Aorta (tissue), 5 donors: ENCODE data around the gene NTNG2. TPM values are rescaled to one million over a fixed set of nuclear protein-coding genes. Genes with fewer than 3 reads are reported as not detected.
"Not testable (repeated sequence)": the region's sequence is repeated elsewhere in the genome, so short reads cannot be mapped to it uniquely, and the experiment has no call there.

Experiments used
- ATAC-seq: fragments of 200-7000 bp; cut with Tn5 transposase; one replicate; pipeline ENCODE4 v1.9.1; 2022; ENCODE audit warnings: moderate library complexity; ENCODE audit not compliant: low FRiP score
- DNase-seq, 2 donors: peaks; one replicate each; pipeline ENCODE4 v3.0.0-alpha.2; 2020
- H3K27ac ChIP-seq, 2 donors: one replicate each; pipeline ENCODE4 v1.5.1; 2013; ENCODE audit warnings: low read length in 2 of 2, mild to moderate bottlenecking in 2 of 2, moderate library complexity in 2 of 2, control low read depth in 1 of 2, inconsistent platforms in 1 of 2, low read depth in 1 of 2
- H3K27me3 ChIP-seq, 2 donors: one replicate each; pipeline ENCODE4 v1.6.1; 2013; ENCODE audit warnings: control low read depth in 1 of 2, low read length in 1 of 2, mild to moderate bottlenecking in 1 of 2, moderate library complexity in 1 of 2; ENCODE audit not compliant: insufficient read depth in 2 of 2, control insufficient read depth in 1 of 2
- H3K36me3 ChIP-seq, 2 donors: one replicate each; pipeline ENCODE4 v1.6.1; 2013; ENCODE audit warnings: control low read depth in 1 of 2, low read length in 1 of 2, mild to moderate bottlenecking in 1 of 2; ENCODE audit not compliant: insufficient read depth in 2 of 2, control insufficient read depth in 1 of 2
- H3K4me1 ChIP-seq, 2 donors: one replicate each; pipeline ENCODE4 v1.6.1; 2013; ENCODE audit warnings: low read length in 2 of 2, control low read depth in 1 of 2, mild to moderate bottlenecking in 1 of 2, moderate library complexity in 1 of 2; ENCODE audit not compliant: insufficient read depth in 2 of 2, control insufficient read depth in 1 of 2
- H3K4me3 ChIP-seq, 2 donors: one replicate each; pipeline ENCODE4 v1.5.1; 2013; ENCODE audit warnings: low read length in 2 of 2, control low read depth in 1 of 2, mild to moderate bottlenecking in 1 of 2
- H3K9me3 ChIP-seq: one replicate; pipeline ENCODE4 v1.6.1; 2013; ENCODE audit warnings: mild to moderate bottlenecking, low read length; ENCODE audit not compliant: control insufficient read depth
- WGBS, 2 donors: extraction: QIAGEN DNeasy Blood & Tissue Kit; methylation state at CpG; one replicate each; pipeline ENCODE4 v1.1.7; 2013; 5-methylcytosine and 5-hydroxymethylcytosine counted together
- intact Hi-C, 2 donors: fragments of 100-400 bp; cut with DNase I; formaldehyde crosslinking; loops; one replicate each; pipeline versions ENCODE4 v1.14.2 to v1.15.0; 2022
- polyA plus RNA-seq, 2 donors: library from polyadenylated mRNA; stranded (reverse); fragments of 200-250 nt; gene quantifications; one replicate each; pipeline ENCODE4 v1.2.3, GENCODE V29; 2013
- total RNA-seq, 2 donors: library from RNA; stranded (reverse); fragmentation: NEBNext Ultra II Directional; extraction: Animal tissue kit (Norgen Biotek cat#: 25700); gene quantifications; one replicate each; pipeline ENCODE4 v1.2.1, GENCODE V29; 2021
- donor health status: healthy with polysubstance abuse.
- donor health status: Bipolar disorder and iron deficiency.
- donor health status: DM: no; HTN: no; CAD: no.
- donor health status: DM: no; HTN: no; CAD: no.
- donor health status: DM: yes; HTN: yes; CAD: no.

NTNG2 gene
- total and polyA plus RNA-seq, 4 donors: 0.25 to 5.3 (median 1.1) TPM

DNA sequence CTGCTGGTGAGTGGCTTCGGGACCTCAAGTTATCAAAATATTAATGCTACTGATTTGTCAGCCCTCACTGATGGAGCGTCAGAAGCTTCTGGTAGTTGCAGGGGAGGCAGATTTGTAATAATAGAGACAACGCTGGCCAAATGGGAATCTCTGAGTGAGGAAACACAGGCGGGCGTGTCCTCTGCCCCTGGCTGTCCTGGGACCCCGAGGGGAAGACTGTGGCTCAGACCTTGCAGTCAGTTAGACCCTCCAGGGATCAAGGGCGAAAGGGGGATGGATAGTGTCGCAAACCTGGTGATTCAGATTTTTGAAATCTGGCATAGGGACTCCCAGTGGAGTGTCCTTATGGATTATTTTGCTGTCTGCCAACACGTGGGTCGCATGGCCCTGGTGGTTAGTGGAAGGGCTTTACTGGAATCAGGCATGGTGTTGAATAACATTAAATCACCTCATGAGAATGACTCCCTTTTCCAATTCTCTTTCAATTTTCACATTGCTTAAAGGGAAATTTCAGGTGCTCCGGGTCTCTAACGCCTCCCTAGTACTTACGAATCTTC is 35.1 kb upstream of the NTNG2 start:
- Histone ChIP-seq H3K27me3 (peaks cover 0 to 5% of the 10 kb centered on the region in 2 donors), H3K27ac (no peak overlapping the region), H3K4me3 (no peak overlapping the region), H3K9me3 (peaks cover 2% of the 10 kb centered on the region), H3K36me3 (no peaks in the 10 kb centered on the region), H3K4me1 (no peaks in the 10 kb centered on the region)
- WGBS, 2 donors: 60 to 62% methylated on average over 13 of the region's 13 CpGs
- intact Hi-C loops: no loop called here
- ATAC-seq: no peak
- no peak for DNase-seq

DNA sequence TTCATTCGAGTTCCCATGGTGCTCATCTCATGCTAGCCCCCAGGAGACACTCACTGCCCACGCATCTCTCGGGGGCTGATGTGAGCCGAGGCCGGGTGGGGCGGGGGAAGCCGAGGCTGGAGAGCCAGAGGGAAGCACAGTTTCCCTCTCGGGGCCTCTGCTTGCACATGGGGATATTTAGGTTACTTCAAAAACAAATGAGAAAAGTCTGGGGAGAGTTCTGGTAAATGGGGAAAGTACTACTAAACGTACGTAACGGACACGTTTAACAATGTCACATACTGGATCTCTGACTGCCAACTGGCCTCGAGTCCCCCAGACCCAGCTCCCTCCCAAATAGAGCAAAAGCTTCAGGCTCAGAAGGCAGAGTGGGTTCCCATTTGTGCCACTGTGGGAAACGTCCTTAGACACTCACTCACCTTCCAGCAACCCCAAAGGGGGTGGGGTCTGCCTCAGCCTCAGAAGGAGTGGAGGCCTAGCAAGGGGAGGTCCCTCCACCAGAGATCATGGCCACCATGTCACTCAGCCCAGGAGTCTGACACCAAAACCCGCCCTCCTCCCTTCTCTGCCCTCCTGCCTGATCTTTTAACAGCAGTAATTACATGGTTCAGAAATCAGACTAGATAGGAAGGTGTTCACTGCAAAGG is 33.8 kb upstream of the NTNG2 start:
- H3K4me3 ChIP-seq: no peak overlapping the region
- 56% methylated on average over 15 of the region's 15 CpGs for WGBS, 2 donors
- no peak overlapping the region for H3K27ac ChIP-seq
- intact Hi-C loops: no loop called here
- H3K27me3 ChIP-seq: peaks cover 0 to 5% of the 10 kb centered on the region in 2 donors
- no peaks in the 10 kb centered on the region for H3K4me1 ChIP-seq
- H3K9me3 ChIP-seq: peaks cover 2% of the 10 kb centered on the region
- DNase-seq (peak in 1 of 2 donors; percentile 24), ATAC-seq (no peak)
- H3K36me3 ChIP-seq: no peaks in the 10 kb centered on the region

DNA sequence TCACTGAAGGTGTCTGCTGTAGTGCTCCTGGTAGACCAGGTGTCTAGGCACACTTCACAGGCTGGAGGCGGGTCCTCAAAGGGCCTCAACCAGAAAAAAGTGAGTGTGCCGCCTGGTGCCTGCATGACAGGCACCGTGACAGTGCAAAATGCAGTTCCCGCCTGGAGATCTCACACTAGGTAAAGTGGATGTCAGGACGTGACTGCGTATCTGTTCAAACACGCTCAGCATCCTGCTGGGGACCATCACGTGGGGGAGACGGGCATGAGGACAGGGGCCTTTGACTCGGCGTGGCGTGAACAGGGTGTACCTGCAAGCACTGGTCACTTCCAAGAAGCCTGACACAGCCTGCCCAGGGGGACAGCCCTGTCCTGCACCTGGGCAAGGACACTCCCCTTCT is 32.3 kb upstream of the NTNG2 start:
- peaks cover 0 to 4% of the 10 kb centered on the region in 2 donors for H3K27me3 ChIP-seq
- peak in 1 of 2 donors; percentile 68 for DNase-seq
- no peaks in the 10 kb centered on the region for H3K36me3 ChIP-seq
- ATAC-seq: no peak
- WGBS, 2 donors: 79 to 86% methylated on average over 12 of the region's 12 CpGs
- no peaks in the 10 kb centered on the region for H3K4me1 ChIP-seq
- intact Hi-C loops: no loop called here
- H3K4me3 ChIP-seq: no peak overlapping the region
- no peak overlapping the region for H3K27ac ChIP-seq
- H3K9me3 ChIP-seq: peaks cover 2% of the 10 kb centered on the region

DNA sequence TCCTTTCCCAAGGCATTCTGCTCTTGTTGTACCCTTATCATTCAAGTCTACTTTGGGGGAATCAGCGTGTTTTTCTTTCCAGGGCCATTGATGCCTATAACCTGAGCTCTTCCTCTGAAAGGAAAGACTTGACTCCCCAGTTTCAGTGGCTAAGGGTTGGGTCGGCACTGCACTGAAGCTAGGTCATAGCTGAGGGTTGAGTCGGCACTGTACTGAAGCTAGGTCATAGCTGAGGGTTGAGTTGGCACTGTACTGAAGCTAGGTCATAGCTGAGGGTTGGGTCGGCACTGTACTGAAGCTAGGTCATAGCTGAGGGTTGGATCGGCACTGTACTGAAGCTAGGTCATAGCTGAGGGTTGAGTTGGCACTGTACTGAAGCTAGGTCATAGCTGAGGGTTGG is 27.8 kb upstream of the NTNG2 start:
- H3K9me3 ChIP-seq, H3K4me3 ChIP-seq, H3K36me3 ChIP-seq, H3K27ac ChIP-seq, H3K27me3 ChIP-seq, H3K4me1 ChIP-seq, intact Hi-C loops, DNase-seq, ATAC-seq: not testable (repeated sequence)
- 64 to 70% methylated on average over 5 of the region's 5 CpGs for WGBS, 2 donors

DNA sequence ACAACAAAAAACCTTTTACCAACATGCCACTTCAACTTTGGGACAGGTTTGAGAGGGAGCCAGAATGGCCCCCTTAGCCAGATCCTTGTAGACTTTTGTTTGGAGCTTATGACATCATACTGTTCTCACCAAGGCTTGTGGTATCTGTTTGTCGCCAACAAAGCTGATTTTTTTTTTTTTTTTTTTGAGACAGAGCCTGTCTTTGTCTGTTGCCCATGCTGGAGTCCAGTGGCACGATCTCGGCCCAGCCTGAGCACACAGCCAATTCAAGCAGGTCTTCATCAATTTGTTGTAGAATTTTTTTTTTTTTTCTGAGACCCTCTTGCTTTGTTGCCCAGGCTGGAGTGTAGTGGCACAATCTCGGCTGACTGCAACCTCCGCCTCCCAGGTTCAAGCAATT is 26.4 kb upstream of the NTNG2 start:
- 83 to 87% methylated on average over 5 of the region's 5 CpGs for WGBS, 2 donors
- no peak for ATAC-seq
- H3K27me3 ChIP-seq: no peaks in the 10 kb centered on the region
- intact Hi-C loops: no loop called here
- H3K4me3 ChIP-seq: no peak overlapping the region
- no peaks in the 10 kb centered on the region for H3K36me3 ChIP-seq
- no peaks in the 10 kb centered on the region for H3K9me3 ChIP-seq
- no peak overlapping the region for H3K27ac ChIP-seq
- no peaks in the 10 kb centered on the region for H3K4me1 ChIP-seq
- DNase-seq: no peak

DNA sequence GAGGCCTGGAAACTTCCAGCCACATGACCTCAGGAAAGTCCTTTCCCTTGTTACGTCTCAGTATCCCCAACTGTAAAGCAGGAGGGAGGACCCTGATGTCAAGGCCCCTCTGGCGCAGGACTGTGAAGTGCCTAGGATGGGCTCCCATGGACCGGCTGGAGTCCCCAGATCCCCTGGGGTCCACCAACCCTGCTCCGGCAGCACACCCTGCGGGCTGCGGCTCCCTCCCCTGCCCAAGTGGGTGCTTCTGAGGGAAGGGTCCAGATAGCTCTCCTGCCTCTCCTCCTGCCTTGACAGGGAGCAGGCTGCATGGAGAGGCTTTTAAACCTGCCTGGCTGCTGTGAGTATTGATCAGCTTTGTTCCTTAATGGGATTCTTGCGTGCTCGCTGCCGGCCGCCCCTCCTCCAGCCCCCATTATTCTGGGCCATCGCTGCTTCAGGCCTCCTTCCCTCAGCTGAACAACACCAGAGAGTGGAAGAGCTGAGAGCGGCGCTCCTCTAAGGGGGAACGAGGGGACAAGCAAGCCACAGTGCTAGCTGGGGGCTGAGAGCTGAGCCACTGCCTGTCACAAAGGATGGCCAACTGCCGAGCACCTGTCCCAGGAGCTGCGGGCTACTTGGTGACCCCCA is 25.6 kb upstream of the NTNG2 start:
- intact Hi-C loops: no loop called here
- Histone ChIP-seq H3K4me3 (no peak overlapping the region), H3K4me1 (no peaks in the 10 kb centered on the region), H3K27ac (no peak overlapping the region), H3K27me3 (no peaks in the 10 kb centered on the region), H3K9me3 (no peaks in the 10 kb centered on the region), H3K36me3 (no peaks in the 10 kb centered on the region)
- DNase-seq: no peak
- ATAC-seq: no peak
- 57 to 59% methylated on average over 14 to 16 of the region's 16 CpGs for WGBS, 2 donors

DNA sequence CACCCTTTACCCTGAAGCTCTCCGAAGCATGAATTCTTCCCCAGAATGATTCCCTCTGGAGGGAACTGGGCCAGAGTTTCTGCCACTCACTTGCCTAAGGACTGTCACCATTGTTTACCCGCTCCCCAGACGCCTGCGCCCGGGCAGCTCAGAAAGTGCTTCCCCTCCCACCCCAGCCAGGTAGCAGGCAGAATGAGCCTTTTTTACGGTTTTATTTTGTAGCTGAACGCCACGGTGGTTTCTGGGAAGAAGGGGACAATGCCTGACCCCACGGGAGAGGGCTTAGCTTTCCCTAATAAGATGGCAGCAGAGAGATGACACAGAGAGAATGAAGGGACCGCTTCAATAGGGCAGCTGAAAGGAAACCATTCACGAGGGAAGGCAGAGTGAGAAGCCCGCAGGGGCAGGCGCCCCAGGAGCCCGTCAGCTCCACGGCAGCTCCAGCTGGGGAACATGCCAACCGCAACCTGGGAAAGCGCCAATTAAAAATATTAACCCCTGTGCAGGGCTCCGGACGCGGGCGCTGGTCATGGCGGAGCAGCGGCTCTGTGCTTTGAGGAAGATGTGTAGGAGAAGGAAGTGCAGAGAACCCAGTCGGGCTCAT is 20.4 kb upstream of the NTNG2 start:
- peak overlapping the region in 1 of 2 donors; percentile 15 for H3K4me3 ChIP-seq

DNA sequence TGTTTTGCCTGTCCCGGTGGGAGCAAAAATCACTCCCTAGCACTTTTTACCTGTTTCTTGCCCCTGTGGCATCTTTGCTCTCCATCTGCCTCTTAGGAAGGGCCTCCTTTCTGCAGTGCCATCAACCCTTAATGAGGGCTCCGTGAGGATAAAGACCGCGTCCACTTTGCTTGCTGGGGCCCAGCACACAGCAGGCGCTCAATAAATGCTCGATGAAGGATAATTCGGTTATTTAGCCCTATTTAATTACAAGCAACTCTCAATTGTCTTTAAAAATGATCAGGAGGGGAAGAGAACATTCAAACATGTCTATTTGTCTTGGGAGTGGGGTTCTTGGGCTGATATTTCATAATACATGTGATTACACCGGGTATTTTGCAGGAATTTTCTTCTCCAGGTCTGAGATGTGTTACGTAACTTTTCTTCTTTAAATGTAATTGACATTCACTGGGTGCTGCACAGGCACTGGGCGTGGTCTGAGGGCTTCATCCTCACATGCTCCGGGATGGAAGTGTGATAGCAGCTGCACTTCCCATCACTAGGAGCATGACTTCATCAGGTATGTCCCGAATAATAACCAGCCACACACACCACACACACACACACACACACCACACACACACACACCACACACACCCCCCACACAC is 19.8 kb upstream of the NTNG2 start:
- Histone ChIP-seq H3K4me3 (no peak overlapping the region), H3K9me3 (no peaks in the 10 kb centered on the region), H3K27ac (no peak overlapping the region), H3K4me1 (no peaks in the 10 kb centered on the region), H3K27me3 (no peaks in the 10 kb centered on the region), H3K36me3 (no peaks in the 10 kb centered on the region)
- no peak for ATAC-seq
- peak in 1 of 2 donors; percentile 5 for DNase-seq
- intact Hi-C loops: no loop called here
- WGBS, 2 donors: 49 to 53% methylated on average over 12 of the region's 12 CpGs

More for the DNA sequence above, 20.4 kb upstream of the NTNG2 start:
- no peak overlapping the region for H3K27ac ChIP-seq
- no peaks in the 10 kb centered on the region for H3K36me3 ChIP-seq
- H3K4me1 ChIP-seq: no peaks in the 10 kb centered on the region
- ATAC-seq (no peak), DNase-seq (no peak)
- intact Hi-C loops: no loop called here
- H3K9me3 ChIP-seq: no peaks in the 10 kb centered on the region
- H3K27me3 ChIP-seq: no peaks in the 10 kb centered on the region
- 3% methylated on average over 23 to 24 of the region's 24 CpGs for WGBS, 2 donors
